Stomach (tissue), 9 donors: ENCODE data around the gene FNDC3B. TPM values are rescaled to one million over a fixed set of nuclear protein-coding genes. Genes with fewer than 3 reads are reported as not detected.

Experiments
- DNase-seq, 2 donors: peaks; one replicate each; pipeline versions ENCODE4 v3.0.0 to v3.0.0-alpha.2; 2013 to 2019
- H3K27ac ChIP-seq, 5 donors: fragments of 200-600 bp in 4 of 5; sonication (generic) in 4 of 5; one replicate each; pipeline ENCODE4 v1.5.1; 2013 to 2019; ENCODE audit warnings: mild to moderate bottlenecking in 1 of 5, moderate library complexity in 1 of 5
- H3K27me3 ChIP-seq, 3 donors: fragments of 200-600 bp; sonication (generic); one replicate each; pipeline ENCODE4 v1.5.1; 2017 to 2019; ENCODE audit warnings: mixed run types in 1 of 3
- H3K36me3 ChIP-seq, 4 donors: fragments of 200-600 bp; sonication (generic); 1 replicate in 3 of 4; 2 replicates in 1 of 4; pipeline ENCODE4 v1.5.1; 2016 to 2019
- H3K4me1 ChIP-seq, 4 donors: fragments of 200-600 bp; sonication (generic); one replicate each; pipeline ENCODE4 v1.5.1; 2016 to 2019
- H3K4me3 ChIP-seq, 4 donors: fragments of 200-600 bp; sonication (generic) in 3 of 4; one replicate each; pipeline ENCODE4 v1.5.1; 2016 to 2019; ENCODE audit warnings: mild to moderate bottlenecking in 1 of 4
- H3K9me3 ChIP-seq, 4 donors: fragments of 200-600 bp; sonication (generic); one replicate each; pipeline ENCODE4 v1.5.1; 2016 to 2019
- EP300 ChIP-seq: sonication (generic); formaldehyde crosslinking; IDR thresholded peaks from one replicate; pipeline ENCODE4 v1.6.1; 2017; ENCODE audit warnings: antibody characterized with exemption
- POLR2A ChIP-seq, 4 donors: fragments of 450-650 bp; IDR thresholded peaks; one replicate each; pipeline ENCODE4 v1.6.1; 2016; ENCODE audit warnings: antibody characterized with exemption in 4 of 4, control low read depth in 2 of 4, mild to moderate bottlenecking in 1 of 4, moderate library complexity in 1 of 4
- POLR2AphosphoS5 ChIP-seq, 3 donors: sonication (generic); formaldehyde crosslinking; IDR thresholded peaks; one replicate each; pipeline ENCODE4 v1.6.1; 2016; ENCODE audit warnings: antibody characterized with exemption in 3 of 3
- WGBS, 5 donors: extraction: QIAGEN DNeasy Blood & Tissue Kit in 3 of 5; methylation state at CpG; one replicate each; pipeline versions ENCODE4 v1.1.5 to v1.1.7; 2013 to 2018; 5-methylcytosine and 5-hydroxymethylcytosine counted together
- intact Hi-C: fragments of 100-400 bp; cut with DNase I; formaldehyde crosslinking; loops from one replicate; pipeline ENCODE4 v1.15.1; 2023; ENCODE audit warnings: low total_unique reads
- polyA plus RNA-seq, 3 donors: library from polyadenylated mRNA; stranded (reverse); fragments of 200-250 nt; gene quantifications; one replicate each; pipeline ENCODE4 v1.2.3, GENCODE V29; 2013
- total RNA-seq, 5 donors: library from RNA; depleted of rRNA; stranded (reverse); fragments of >200 nt; gene quantifications; one replicate each; pipeline versions ENCODE4 v1.1.0 to v1.2.3, GENCODE V29; 2014 to 2016
- TF ChIP-seq, protein P1 (sequence below), 7 experiments: fragments of 450-650 bp in 4 of 7; fragments of 200-600 bp in 3 of 7; sonication (generic) in 3 of 7; IDR thresholded peaks; one replicate each; pipeline ENCODE4 v1.5.1; 2016 to 2019; ENCODE audit warnings: antibody characterized with exemption in 7 of 7, control low read depth in 2 of 7, mild to moderate bottlenecking in 1 of 7
- donor health status: healthy with polysubstance abuse.
- donor health status: Bipolar disorder and iron deficiency.
- donor health status: healthy.

Gene FNDC3B
- total and polyA plus RNA-seq, 8 donors: 6.0 to 229 (median 53.7) TPM

DNA sequence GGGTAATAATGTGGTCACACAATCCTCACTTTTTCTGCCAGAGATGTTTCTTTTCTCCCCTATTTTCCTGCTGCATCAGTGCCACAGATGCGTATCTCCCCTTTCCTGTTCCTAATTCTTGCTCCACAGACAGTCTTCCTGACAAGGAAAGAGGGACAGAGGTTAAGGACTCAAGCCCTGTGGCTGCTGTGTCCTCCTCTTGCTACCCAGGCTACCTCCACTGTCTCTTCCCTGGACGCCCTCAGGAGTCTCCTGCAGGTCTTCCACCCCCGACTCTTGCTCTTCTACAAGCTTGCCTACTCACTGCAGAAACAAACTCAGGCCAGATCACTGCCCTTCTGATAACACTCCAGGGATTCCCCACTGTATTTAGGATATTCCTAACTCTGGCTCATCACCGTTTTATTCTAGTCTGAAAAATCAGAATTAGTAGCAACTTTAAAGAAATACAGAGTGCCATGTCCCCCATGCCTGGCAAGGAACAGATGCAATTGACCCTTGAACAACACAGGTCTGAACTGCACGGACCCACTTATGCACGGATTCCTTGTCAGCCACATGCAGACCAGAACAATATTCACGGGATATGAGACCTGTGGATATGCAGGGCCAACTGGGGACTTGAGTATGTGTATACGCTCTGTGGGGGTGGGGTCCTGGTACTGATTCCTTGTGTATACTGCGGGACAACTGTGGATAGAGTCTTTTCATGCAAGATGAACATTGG is 257.0 kb downstream of the FNDC3B start:
- peaks cover 20 to 79% (median 66%) of the 10 kb centered on the region in 4 donors for H3K36me3 ChIP-seq
- H3K4me3 ChIP-seq: no peak overlapping the region
- no peaks in the 10 kb centered on the region for H3K27me3 ChIP-seq
- intact Hi-C loops: no loop called here
- peaks cover 0 to 13% (median 2%) of the 10 kb centered on the region in 4 donors for H3K4me1 ChIP-seq
- no peak overlapping the region for H3K27ac ChIP-seq
- no peak for DNase-seq
- no peaks in the 10 kb centered on the region for H3K9me3 ChIP-seq
- WGBS, 5 donors: 89 to 97% (median 91%) methylated on average over 9 of the region's 9 CpGs
- TF ChIP-seq POLR2AphosphoS5 (IDR thresholded peaks at IDR 0.05) (no peak), EP300 (no peak), POLR2A (IDR thresholded peaks at IDR 0.05) (no peak)
- TF ChIP-seq, protein P1, sequence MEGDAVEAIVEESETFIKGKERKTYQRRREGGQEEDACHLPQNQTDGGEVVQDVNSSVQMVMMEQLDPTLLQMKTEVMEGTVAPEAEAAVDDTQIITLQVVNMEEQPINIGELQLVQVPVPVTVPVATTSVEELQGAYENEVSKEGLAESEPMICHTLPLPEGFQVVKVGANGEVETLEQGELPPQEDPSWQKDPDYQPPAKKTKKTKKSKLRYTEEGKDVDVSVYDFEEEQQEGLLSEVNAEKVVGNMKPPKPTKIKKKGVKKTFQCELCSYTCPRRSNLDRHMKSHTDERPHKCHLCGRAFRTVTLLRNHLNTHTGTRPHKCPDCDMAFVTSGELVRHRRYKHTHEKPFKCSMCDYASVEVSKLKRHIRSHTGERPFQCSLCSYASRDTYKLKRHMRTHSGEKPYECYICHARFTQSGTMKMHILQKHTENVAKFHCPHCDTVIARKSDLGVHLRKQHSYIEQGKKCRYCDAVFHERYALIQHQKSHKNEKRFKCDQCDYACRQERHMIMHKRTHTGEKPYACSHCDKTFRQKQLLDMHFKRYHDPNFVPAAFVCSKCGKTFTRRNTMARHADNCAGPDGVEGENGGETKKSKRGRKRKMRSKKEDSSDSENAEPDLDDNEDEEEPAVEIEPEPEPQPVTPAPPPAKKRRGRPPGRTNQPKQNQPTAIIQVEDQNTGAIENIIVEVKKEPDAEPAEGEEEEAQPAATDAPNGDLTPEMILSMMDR (IDR thresholded peaks at IDR 0.05): no peak

DNA sequence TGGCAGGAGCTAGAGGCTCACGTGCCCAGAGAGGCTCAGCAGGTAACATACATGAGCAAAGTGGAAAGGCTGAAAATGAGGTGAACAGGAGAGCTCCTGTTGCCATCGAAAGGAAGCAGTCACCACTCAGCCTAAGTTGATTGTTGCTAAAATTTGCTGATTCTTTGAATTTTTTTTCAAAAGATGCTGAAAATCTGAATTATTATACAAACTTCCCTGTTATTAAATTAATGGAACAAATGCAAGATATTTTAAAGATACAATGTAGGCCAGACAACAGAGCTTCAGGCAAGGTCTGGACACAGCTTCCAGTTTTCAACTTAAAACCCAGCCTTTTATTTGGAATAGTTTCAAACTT is 257.6 kb downstream of the FNDC3B start:
- 94 to 100% (median 97%) methylated on average over 2 of the region's 2 CpGs for WGBS, 5 donors
- no peaks in the 10 kb centered on the region for H3K27me3 ChIP-seq
- no peaks in the 10 kb centered on the region for H3K9me3 ChIP-seq
- H3K27ac ChIP-seq: no peak overlapping the region
- intact Hi-C loops: no loop called here
- H3K4me3 ChIP-seq: no peak overlapping the region
- DNase-seq: no peak
- peaks cover 0 to 12% (median 0%) of the 10 kb centered on the region in 4 donors for H3K4me1 ChIP-seq
- TF ChIP-seq, protein P1 (IDR thresholded peaks at IDR 0.05): no peak
- no peak for TF ChIP-seq POLR2AphosphoS5 (IDR thresholded peaks at IDR 0.05)
- TF ChIP-seq EP300: no peak
- no peak for TF ChIP-seq POLR2A (IDR thresholded peaks at IDR 0.05)
- peaks cover 20 to 84% (median 68%) of the 10 kb centered on the region in 4 donors for H3K36me3 ChIP-seq

DNA sequence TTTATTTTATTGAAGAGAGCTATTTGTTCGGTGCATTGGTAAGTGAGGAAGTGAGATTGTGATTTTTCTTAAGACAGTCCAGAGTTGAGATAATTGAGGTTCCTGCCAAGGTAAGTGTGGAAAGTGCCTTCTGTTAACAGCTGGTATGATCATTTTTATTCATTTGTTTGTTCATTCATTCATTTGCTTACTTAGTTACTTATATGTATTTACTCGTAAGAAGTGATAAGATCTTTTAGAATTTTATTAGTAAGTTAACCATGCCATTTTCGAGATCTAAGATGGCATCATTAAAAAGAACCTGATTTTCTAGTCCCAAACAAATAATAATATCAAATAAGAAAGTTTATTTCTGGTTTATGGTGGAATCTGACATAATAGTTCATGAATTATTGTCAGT is 258.9 kb downstream of the FNDC3B start:
- intact Hi-C loops: no loop called here
- Histone ChIP-seq H3K27me3 (no peaks in the 10 kb centered on the region), H3K9me3 (no peaks in the 10 kb centered on the region)

DNA sequence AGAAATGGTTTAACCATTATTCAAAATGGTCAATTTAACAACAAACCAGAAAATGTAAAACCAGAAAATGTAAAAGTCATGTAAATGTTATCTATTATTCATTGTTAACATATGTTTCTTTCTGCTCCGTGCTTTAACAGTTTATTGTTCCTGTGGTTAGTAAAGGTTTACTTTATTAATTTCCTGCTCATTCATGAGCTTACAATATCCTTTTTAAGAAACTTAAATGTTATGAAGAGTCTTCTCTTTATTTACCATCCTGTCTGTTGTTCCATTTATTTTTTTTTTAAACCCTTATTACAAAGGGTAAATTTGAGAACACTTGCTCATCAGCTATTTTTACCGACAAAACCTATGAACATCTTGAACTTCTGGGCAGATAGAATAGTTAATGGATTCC is 260.8 kb downstream of the FNDC3B start:
- WGBS, 5 donors: 38 to 56% (median 50%) methylated on average over 2 of the region's 2 CpGs
- Histone ChIP-seq H3K27ac (no peak overlapping the region), H3K9me3 (no peaks in the 10 kb centered on the region), H3K4me1 (peaks cover 0 to 6% (median 2%) of the 10 kb centered on the region in 4 donors), H3K27me3 (no peaks in the 10 kb centered on the region), H3K4me3 (no peak overlapping the region), H3K36me3 (peaks cover 20 to 73% (median 57%) of the 10 kb centered on the region in 4 donors)
- TF ChIP-seq POLR2A (IDR thresholded peaks at IDR 0.05) (no peak), POLR2AphosphoS5 (IDR thresholded peaks at IDR 0.05) (no peak), EP300 (no peak)
- TF ChIP-seq, protein P1 (IDR thresholded peaks at IDR 0.05): no peak
- DNase-seq: no peak
- intact Hi-C loops: no loop called here

More for the DNA sequence above, 258.9 kb downstream of the FNDC3B start:
- no peak for TF ChIP-seq POLR2A (IDR thresholded peaks at IDR 0.05)
- TF ChIP-seq EP300: no peak
- TF ChIP-seq, protein P1 (IDR thresholded peaks at IDR 0.05): no peak
- no peak for TF ChIP-seq POLR2AphosphoS5 (IDR thresholded peaks at IDR 0.05)
- H3K36me3 ChIP-seq: peaks cover 20 to 80% (median 65%) of the 10 kb centered on the region in 4 donors
- H3K4me1 ChIP-seq: peaks cover 0 to 10% (median 0%) of the 10 kb centered on the region in 4 donors
- DNase-seq: no peak
- WGBS, 5 donors: 53 to 73% (median 57%) methylated on average over 3 of the region's 3 CpGs
- no peak overlapping the region for H3K4me3 ChIP-seq
- H3K27ac ChIP-seq: no peak overlapping the region
